LoVo (cell line): ENCODE results near the gene CCDC90B.

Source experiments
- DNase-seq: peaks from one replicate; pipeline ENCODE4 v3.0.0-alpha.2; 2016; ENCODE audit warnings: low spot score

Gene CCDC90B

GRCh38 chr11:83235825-83236224 lies 50.3 kb downstream of the CCDC90B start:
- DNase-seq = no peak

DNA sequence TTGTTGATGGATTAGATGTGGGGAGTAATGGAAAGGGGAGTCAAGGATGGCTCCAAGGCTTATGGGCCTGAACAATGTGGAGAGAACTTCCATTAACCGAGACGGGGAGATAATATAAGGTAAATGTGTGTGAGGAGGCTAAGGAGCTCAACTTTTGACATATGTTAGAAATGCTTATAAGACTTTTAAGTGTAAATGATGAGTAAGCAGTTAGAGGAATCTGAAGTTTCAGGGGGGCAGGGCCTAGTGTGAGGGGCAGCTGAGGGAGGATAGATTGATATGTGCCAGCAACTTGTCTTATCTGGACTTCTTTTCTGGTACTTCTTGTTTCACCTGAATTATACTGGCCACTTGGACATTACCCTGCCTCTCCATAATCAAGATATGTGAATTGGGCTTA lies 62.7 kb downstream of the CCDC90B start:
- DNase-seq = no peak

- DNase-seq = no peak
Measured at GRCh38 chr11:83222499-83222898, 63.7 kb downstream of the CCDC90B start.

GRCh38 chr11:83221694-83222093 lies 64.5 kb downstream of the CCDC90B start:
- DNase-seq = no peak

DNA sequence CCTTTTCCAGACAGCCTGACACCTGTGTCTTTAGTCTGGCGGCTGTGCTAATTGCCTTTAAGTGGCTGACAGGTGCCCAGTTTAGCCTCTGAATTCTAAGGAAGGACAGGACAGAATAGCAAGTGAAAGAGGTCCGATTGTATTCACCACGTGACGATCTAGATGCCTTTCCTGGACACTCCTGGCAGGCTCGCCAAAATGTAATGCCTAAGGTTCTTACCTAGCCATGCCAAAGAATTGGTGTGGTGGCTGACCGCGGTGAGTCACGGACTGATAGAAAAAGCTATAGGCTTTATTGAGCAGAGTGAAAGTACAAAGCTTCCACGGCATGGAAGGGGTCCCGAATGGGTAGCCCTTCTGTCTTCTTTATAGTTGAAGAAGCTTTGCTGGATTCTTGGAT lies 65.9 kb downstream of the CCDC90B start:
- peak; percentile 71 for DNase-seq

DNA sequence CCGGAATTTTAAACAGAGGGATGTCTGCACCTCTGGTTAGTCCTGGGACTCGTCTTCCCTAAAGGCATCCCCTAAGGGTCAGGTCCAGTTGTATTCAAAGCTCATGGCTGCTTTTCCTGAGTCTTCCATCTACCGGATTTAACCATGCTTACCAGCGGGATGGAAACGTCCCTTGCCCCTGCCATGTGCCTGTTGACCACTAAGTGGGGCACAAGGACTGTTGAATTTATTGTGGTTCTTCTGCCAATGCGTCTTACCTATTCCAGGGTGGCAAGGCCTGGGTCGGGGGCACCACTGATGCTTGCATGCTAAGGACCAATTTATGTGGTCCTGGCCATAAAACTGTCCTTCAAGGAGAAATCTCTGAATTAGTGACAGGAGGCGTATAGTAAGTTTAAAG lies 67.1 kb downstream of the CCDC90B start:
- peak; percentile 5 for DNase-seq
